HepG2 (cell line): ENCODE results near the gene RNU6-8. TPM values are rescaled to one million over a fixed set of nuclear protein-coding genes. Genes with fewer than 3 reads are reported as not detected.

ENCODE experiments used
- E2F2 ChIP-seq: sonication (generic); formaldehyde crosslinking; IDR thresholded peaks from 2 replicates; pipeline ENCODE4 v1.4.0; 2020; ENCODE audit warnings: missing genetic modification reagents, borderline replicate concordance
- FOXJ3 ChIP-seq: sonication (generic); formaldehyde crosslinking; IDR thresholded peaks from 2 replicates; pipeline ENCODE4 v1.4.0; 2020; ENCODE audit warnings: missing genetic modification reagents, mild to moderate bottlenecking, borderline replicate concordance
- NFIB ChIP-seq: sonication (generic); formaldehyde crosslinking; IDR thresholded peaks from 2 replicates; pipeline ENCODE4 v1.9.0; 2021; ENCODE audit warnings: missing genetic modification reagents, mild to moderate bottlenecking, borderline replicate concordance
- PCBP1 ChIP-seq: fragments of 200-400 bp; formaldehyde crosslinking; IDR thresholded peaks from 2 replicates; pipeline ENCODE4 v1.6.1; 2017; ENCODE audit warnings: mild to moderate bottlenecking, low read depth, low read length, borderline replicate concordance
- RXRB ChIP-seq: IDR thresholded peaks from 2 replicates; pipeline ENCODE4 v1.6.1; 2016; ENCODE audit warnings: borderline replicate concordance, missing genetic modification reagents, missing compliant biosample characterization
- SATB2 ChIP-seq: sonication (generic); formaldehyde crosslinking; IDR thresholded peaks from 2 replicates; pipeline ENCODE4 v1.5.0; 2020; ENCODE audit warnings: missing genetic modification reagents
- U2AF1 ChIP-seq: fragments of 200-400 bp; formaldehyde crosslinking; optimal IDR thresholded peaks from 2 replicates; pipeline ENCODE3; 2017; ENCODE audit warnings: mild to moderate bottlenecking, low read depth, low read length
- USF2 ChIP-seq, 2 experiments: sonication (generic) in 1 of 2; formaldehyde crosslinking in 1 of 2; IDR thresholded peaks; 2 replicates each; pipeline versions ENCODE4 v1.5.1 to v1.6.1; 2011 to 2020; ENCODE audit warnings: borderline replicate concordance in 1 of 2, low read depth in 1 of 2, low read length in 1 of 2, mild to moderate bottlenecking in 1 of 2, missing genetic modification reagents in 1 of 2, moderate library complexity in 1 of 2
- ZNF142 ChIP-seq: sonication (generic); formaldehyde crosslinking; IDR thresholded peaks from 2 replicates; pipeline ENCODE4 v1.4.0; 2020; ENCODE audit warnings: missing genetic modification reagents
- ZNF788 ChIP-seq: sonication (generic); formaldehyde crosslinking; IDR thresholded peaks from 2 replicates; pipeline ENCODE4 v1.5.0; 2020; ENCODE audit warnings: mild to moderate bottlenecking, missing genetic modification reagents, borderline replicate concordance
- ZZZ3 ChIP-seq: sonication (generic); formaldehyde crosslinking; IDR thresholded peaks from 2 replicates; pipeline ENCODE4 v1.4.0; 2020; ENCODE audit warnings: missing genetic modification reagents, mild to moderate bottlenecking, borderline replicate concordance
- polyA plus RNA-seq, 8 experiments: library from polyadenylated mRNA; depleted of rRNA in 3 of 8; stranded (reverse) in 7 of 8; unstranded in 1 of 8; fragments of >200 nt; fragmentation: Illumina TruSeq in 4 of 8; extraction: Trizol in 4 of 8; gene quantifications; 2 replicates each; pipeline versions ENCODE4 v1.2.1 to v1.2.3, GENCODE V29; 2011 to 2016; ENCODE audit warnings: low read depth in 4 of 8, missing spikeins in 1 of 8, mixed read lengths in 1 of 8; ENCODE audit not compliant: insufficient read depth in 1 of 8
- total RNA-seq, 5 experiments: library from RNA; depleted of rRNA; stranded (reverse); fragments of >200 nt; fragmentation: Illumina TruSeq; extraction: Trizol; gene quantifications; 2 replicates each; pipeline ENCODE4 v1.2.3, GENCODE V29; 2016; ENCODE audit warnings: low read depth in 1 of 5
- TF ChIP-seq, protein P1 (sequence below): sonication (generic); formaldehyde crosslinking; IDR thresholded peaks from 2 replicates; pipeline ENCODE4 v1.4.0; 2020; ENCODE audit warnings: missing genetic modification reagents, borderline replicate concordance

Gene RNU6-8
- total and polyA plus RNA-seq, 2 of the 13 experiments (the other 11 are each of a cell fraction or from before 2014, with no cell fraction given) = under 0.01 TPM; not detected in 1

GRCh38 chr14:32202998-32203882, at the start of gene RNU6-8 (continued):
- TF ChIP-seq PCBP1 (no peak), ZNF142 (peak; percentile 89), E2F2 (CRISPR knock-in tag) (peak; percentile 93), U2AF1 (peak; percentile 87), ZZZ3 (no peak; the same call in 1 of the 2 replicates), FOXJ3 (CRISPR knock-in tag) (peak; percentile 85), SATB2 (CRISPR knock-in tag) (peak; percentile 81; the same call in 1 of the 2 replicates), USF2 (IDR thresholded peaks at IDR 0.05; ENCODE audit: low read depth, low read length) (no peak), USF2 (CRISPR knock-in tag; IDR thresholded peaks at IDR 0.05; ENCODE audit: borderline replicate concordance) (no peak), NFIB (CRISPR knock-in tag) (no peak), RXRB (CRISPR knock-in tag) (peak; percentile 75), ZNF788 (CRISPR knock-in tag) (peak; percentile 88; the same call in 1 of the 2 replicates)
- TF ChIP-seq, protein P1, sequence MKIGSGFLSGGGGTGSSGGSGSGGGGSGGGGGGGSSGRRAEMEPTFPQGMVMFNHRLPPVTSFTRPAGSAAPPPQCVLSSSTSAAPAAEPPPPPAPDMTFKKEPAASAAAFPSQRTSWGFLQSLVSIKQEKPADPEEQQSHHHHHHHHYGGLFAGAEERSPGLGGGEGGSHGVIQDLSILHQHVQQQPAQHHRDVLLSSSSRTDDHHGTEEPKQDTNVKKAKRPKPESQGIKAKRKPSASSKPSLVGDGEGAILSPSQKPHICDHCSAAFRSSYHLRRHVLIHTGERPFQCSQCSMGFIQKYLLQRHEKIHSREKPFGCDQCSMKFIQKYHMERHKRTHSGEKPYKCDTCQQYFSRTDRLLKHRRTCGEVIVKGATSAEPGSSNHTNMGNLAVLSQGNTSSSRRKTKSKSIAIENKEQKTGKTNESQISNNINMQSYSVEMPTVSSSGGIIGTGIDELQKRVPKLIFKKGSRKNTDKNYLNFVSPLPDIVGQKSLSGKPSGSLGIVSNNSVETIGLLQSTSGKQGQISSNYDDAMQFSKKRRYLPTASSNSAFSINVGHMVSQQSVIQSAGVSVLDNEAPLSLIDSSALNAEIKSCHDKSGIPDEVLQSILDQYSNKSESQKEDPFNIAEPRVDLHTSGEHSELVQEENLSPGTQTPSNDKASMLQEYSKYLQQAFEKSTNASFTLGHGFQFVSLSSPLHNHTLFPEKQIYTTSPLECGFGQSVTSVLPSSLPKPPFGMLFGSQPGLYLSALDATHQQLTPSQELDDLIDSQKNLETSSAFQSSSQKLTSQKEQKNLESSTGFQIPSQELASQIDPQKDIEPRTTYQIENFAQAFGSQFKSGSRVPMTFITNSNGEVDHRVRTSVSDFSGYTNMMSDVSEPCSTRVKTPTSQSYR (CRISPR knock-in tag) = no peak; the same call in 1 of the 2 replicates
